Natural killer cell (primary cell): Measurements from ENCODE around the gene SHMT2. TPM values are rescaled to one million over a fixed set of nuclear protein-coding genes. Genes with fewer than 3 reads are reported as not detected.

ENCODE experiments used
- ATAC-seq, 3 donors: fragments of 150-1000 bp in 2 of 3; fragments of 200-7000 bp in 1 of 3; cut with Tn5 transposase; 1 replicate in 1 of 3; 2 replicates in 2 of 3; pipeline ENCODE4 v1.10.0; 2021; ENCODE audit warnings: mild to moderate bottlenecking in 2 of 3, moderate library complexity in 2 of 3
- DNase-seq, 2 donors: peaks; one replicate each; pipeline versions ENCODE4 v3.0.0 to v3.0.0-alpha.2; 2013 to 2021; ENCODE audit warnings: mixed read lengths in 1 of 2
- H3K27ac ChIP-seq: one replicate; pipeline ENCODE4 v1.5.1; 2013; ENCODE audit warnings: mild to moderate bottlenecking, low read length
- H3K27me3 ChIP-seq: one replicate; pipeline ENCODE4 v1.6.1; 2013; ENCODE audit warnings: low read length; ENCODE audit not compliant: control insufficient read depth, insufficient read depth
- H3K36me3 ChIP-seq: one replicate; pipeline ENCODE4 v1.6.1; 2013; ENCODE audit warnings: low read length; ENCODE audit not compliant: control insufficient read depth, insufficient read depth
- H3K4me1 ChIP-seq: one replicate; pipeline ENCODE4 v1.6.1; 2013; ENCODE audit warnings: low read length; ENCODE audit not compliant: control insufficient read depth, insufficient read depth
- H3K4me3 ChIP-seq: one replicate; pipeline ENCODE4 v1.5.1; 2013; ENCODE audit warnings: low read length
- H3K9me3 ChIP-seq: one replicate; pipeline ENCODE4 v1.6.1; 2013; ENCODE audit warnings: low read length; ENCODE audit not compliant: control insufficient read depth, insufficient read depth
- H3K27ac Mint-ChIP-seq, 2 donors: one replicate each; pipeline ENCODE4 v1.8.0; 2022; ENCODE audit warnings: mild to moderate bottlenecking in 2 of 2, mixed read lengths in 2 of 2, moderate library complexity in 1 of 2
- H3K27me3 Mint-ChIP-seq, 2 donors: one replicate each; pipeline ENCODE4 v1.8.0; 2022; ENCODE audit warnings: low read depth in 2 of 2, mixed read lengths in 2 of 2
- H3K36me3 Mint-ChIP-seq: one replicate; pipeline ENCODE4 v1.8.0; 2022; ENCODE audit warnings: mixed read lengths
- H3K4me1 Mint-ChIP-seq, 2 donors: one replicate each; pipeline ENCODE4 v1.8.0; 2022; ENCODE audit warnings: mixed read lengths in 2 of 2
- H3K4me3 Mint-ChIP-seq: one replicate; pipeline ENCODE4 v1.8.0; 2022; ENCODE audit warnings: mild to moderate bottlenecking, moderate library complexity, mixed read lengths
- H3K9me3 Mint-ChIP-seq, 2 donors: one replicate each; pipeline ENCODE4 v1.8.0; 2022; ENCODE audit warnings: mixed read lengths in 2 of 2
- CTCF ChIP-seq: fragments of 200-600 bp; IDR thresholded peaks from one replicate; pipeline ENCODE4 v1.8.0; 2022; ENCODE audit warnings: antibody characterized with exemption
- WGBS: methylation state at CpG from one replicate; pipeline ENCODE4 v1.1.7; 2013; ENCODE audit warnings: missing lambda C conversion rate; ENCODE audit not compliant: insufficient coverage; 5-methylcytosine and 5-hydroxymethylcytosine counted together
- intact Hi-C: fragments of 100-400 bp; cut with micrococcal nuclease; formaldehyde crosslinking; loops from one replicate; pipeline ENCODE4 v1.14.2; 2022
- total RNA-seq, 4 donors: library from RNA; stranded (reverse); fragments of 120-200 nt in 1 of 4; gene quantifications; one replicate each; pipeline versions ENCODE4 v1.2.3 to v1.2.4, GENCODE V29; 2013 to 2022

Gene SHMT2
- total RNA-seq, 3 donors from 2014 or later (not counting 1 experiment from before 2014, with no cell fraction given), result 28.6 to 39.3 (median 34.9) TPM

DNA sequence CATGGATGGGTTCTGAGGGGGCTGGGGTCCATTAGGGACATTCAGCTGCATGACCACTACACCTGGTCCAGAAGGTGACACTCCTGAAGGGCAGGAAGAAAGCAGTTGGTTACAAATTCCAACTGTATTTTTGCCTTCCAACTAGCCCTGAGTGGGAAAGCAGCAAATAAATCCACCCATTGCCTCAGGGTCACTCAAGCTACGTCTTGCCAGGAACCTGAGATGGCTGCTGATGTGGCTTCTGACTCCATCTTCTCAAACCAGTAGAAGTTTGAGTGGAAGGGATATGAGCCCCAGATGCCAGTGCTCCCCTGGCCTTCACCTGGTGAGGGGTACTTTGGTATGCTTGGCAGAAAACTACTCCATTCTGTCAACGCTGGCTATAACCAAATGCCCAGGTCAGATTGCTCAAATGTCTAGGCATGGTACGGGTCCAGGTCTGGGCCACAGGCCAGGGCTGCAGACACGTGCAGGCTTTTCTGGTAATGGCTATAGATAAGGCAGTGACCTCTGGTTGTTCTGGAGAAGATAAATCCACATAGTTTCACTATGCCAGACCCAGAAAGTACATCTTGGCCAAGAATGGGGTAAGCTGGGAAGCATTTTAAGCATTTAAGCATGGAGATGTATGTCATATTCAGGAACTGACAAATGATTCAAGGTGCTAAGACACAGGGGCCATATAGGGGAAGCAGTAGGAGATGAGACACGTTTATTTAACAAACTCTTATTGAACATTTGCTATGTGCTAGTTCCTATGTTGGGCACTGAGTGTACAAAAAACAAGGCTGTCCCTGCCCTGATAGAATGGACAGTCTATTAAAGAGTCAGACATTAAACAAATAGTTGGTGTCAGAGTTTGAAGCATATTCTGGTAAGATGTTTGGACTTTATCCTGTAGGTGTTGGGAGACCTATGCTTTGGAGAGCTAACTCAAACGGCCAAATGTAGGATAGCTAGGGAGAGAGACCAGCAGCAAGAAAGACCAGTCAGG, 29.8 kb downstream of the SHMT2 start:
- H3K4me3 ChIP-seq, result no peak overlapping the region
- no peak for ATAC-seq
- Mint-ChIP-seq H3K36me3 (no peaks in the 10 kb centered on the region), H3K27me3 (no peaks in the 10 kb centered on the region), H3K9me3 (no peaks in the 10 kb centered on the region), H3K4me3 (no peak overlapping the region), H3K27ac (no peak overlapping the region), H3K4me1 (peaks cover 4% of the 10 kb centered on the region in 2 donors)
- WGBS, result 81% methylated on average over 6 of the region's 6 CpGs
- no peaks in the 10 kb centered on the region for H3K27me3 ChIP-seq
- no peak overlapping the region for H3K27ac ChIP-seq
- no peaks in the 10 kb centered on the region for H3K9me3 ChIP-seq
- no peak for TF ChIP-seq CTCF
- H3K36me3 ChIP-seq, result peaks cover 66% of the 10 kb centered on the region
- DNase-seq, result no peak
- H3K4me1 ChIP-seq, result peaks cover 6% of the 10 kb centered on the region
- intact Hi-C loops, result no loop called here

GRCh38 chr12:57260366-57260765, 30.9 kb downstream of the SHMT2 start:
- no peak for ATAC-seq

GRCh38 chr12:57261428-57261865, 31.9 kb downstream of the SHMT2 start:
- H3K4me3 Mint-ChIP-seq, result no peak overlapping the region
- Histone ChIP-seq H3K27ac (no peak overlapping the region), H3K27me3 (no peaks in the 10 kb centered on the region), H3K9me3 (no peaks in the 10 kb centered on the region), H3K4me3 (no peak overlapping the region), H3K36me3 (peaks cover 53% of the 10 kb centered on the region), H3K4me1 (peaks cover 6% of the 10 kb centered on the region)
- peaks cover 4% of the 10 kb centered on the region in 2 donors for H3K4me1 Mint-ChIP-seq
- no peaks in the 10 kb centered on the region for H3K9me3 Mint-ChIP-seq
- H3K27me3 Mint-ChIP-seq, result no peaks in the 10 kb centered on the region
- DNase-seq (no peak), ATAC-seq (no peak)
- H3K27ac Mint-ChIP-seq, result no peak overlapping the region
- no peaks in the 10 kb centered on the region for H3K36me3 Mint-ChIP-seq
- intact Hi-C loops, result no loop called here
- WGBS, result 86% methylated on average over 1 of the region's 2 CpGs
- TF ChIP-seq CTCF, result no peak

More at GRCh38 chr12:57260366-57260765, 30.9 kb downstream of the SHMT2 start:
- no peak for TF ChIP-seq CTCF
- Mint-ChIP-seq H3K36me3 (no peaks in the 10 kb centered on the region), H3K4me1 (peaks cover 4% of the 10 kb centered on the region in 2 donors), H3K9me3 (no peaks in the 10 kb centered on the region), H3K4me3 (no peak overlapping the region), H3K27me3 (no peaks in the 10 kb centered on the region), H3K27ac (no peak overlapping the region)
- Histone ChIP-seq H3K27ac (no peak overlapping the region), H3K9me3 (no peaks in the 10 kb centered on the region), H3K27me3 (no peaks in the 10 kb centered on the region), H3K4me3 (no peak overlapping the region), H3K36me3 (peaks cover 62% of the 10 kb centered on the region), H3K4me1 (peaks cover 6% of the 10 kb centered on the region)
- WGBS, result 94% methylated on average over 4 of the region's 4 CpGs
- DNase-seq, result no peak
- intact Hi-C loops, result no loop called here
